Hindlimb muscle (tissue), 1 donor: ENCODE data around the gene INAFM1. TPM values are rescaled to one million over a fixed set of nuclear protein-coding genes. Genes with fewer than 3 reads are reported as not detected.

Experiments used
- DNase-seq: peaks from one replicate; pipeline ENCODE4 v3.0.0-alpha.2; 2013
- polyA plus RNA-seq: library from polyadenylated mRNA; unstranded; fragments of 120-200 nt; gene quantifications from one replicate; pipeline ENCODE4 v1.2.1, GENCODE V29; 2013; ENCODE audit not compliant: insufficient read length

Gene INAFM1
- 13.9 TPM for polyA plus RNA-seq

DNA sequence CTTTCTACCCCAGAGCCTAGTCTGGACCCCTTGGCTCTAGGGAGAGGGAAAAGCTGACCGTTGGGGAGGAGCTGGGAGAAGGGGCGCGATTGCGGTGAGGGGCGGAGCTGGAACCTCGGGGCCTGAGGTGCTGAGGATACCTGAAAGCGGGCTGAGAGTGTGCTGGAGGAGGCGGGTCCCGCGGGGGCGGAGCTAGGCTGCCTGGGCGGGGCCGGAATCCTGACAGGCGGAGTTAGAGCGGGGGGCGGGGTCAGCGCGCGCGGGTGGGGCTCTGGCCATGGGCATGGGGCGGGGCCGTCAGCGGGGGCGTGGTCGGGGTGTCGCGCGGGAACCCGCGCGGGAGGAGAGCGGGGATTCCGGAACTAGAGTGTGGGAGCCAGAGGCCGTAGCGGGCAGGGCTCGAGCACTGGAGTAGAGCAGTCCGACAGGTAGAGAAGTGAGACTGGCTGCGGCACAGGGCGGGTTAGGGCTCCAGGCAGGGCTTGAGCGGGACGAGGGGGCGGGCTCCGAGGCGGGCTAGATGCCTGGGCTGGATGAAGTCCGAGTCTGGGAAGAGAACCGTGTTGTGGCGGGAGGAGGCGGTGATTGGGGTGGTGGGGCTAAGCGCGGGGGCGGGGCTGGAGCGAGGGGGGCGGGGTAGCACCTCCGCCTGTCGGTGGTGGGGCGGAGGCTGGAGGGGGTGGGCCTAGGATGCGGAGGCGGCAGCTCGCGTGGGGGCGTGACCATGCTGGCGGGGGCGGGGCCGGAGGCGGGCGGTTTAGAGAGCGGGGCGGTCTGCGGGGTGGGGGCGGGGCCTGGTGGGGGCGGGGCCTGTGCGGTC lies at the start of gene INAFM1:
INAFM1 (plus strand) TSS at position 815 of the 820 bp plus-strand sequence. CDS start 35 bp downstream, outside the sequence.
- peak; percentile 94 for DNase-seq

- peak; percentile 95 for DNase-seq
Observed at GRCh38 chr19:47225746-47226425, 48.8 kb upstream of the INAFM1 start.

- peak; percentile 62 for DNase-seq
Observed at GRCh38 chr19:47226426-47227351, 48.0 kb upstream of the INAFM1 start.

DNA sequence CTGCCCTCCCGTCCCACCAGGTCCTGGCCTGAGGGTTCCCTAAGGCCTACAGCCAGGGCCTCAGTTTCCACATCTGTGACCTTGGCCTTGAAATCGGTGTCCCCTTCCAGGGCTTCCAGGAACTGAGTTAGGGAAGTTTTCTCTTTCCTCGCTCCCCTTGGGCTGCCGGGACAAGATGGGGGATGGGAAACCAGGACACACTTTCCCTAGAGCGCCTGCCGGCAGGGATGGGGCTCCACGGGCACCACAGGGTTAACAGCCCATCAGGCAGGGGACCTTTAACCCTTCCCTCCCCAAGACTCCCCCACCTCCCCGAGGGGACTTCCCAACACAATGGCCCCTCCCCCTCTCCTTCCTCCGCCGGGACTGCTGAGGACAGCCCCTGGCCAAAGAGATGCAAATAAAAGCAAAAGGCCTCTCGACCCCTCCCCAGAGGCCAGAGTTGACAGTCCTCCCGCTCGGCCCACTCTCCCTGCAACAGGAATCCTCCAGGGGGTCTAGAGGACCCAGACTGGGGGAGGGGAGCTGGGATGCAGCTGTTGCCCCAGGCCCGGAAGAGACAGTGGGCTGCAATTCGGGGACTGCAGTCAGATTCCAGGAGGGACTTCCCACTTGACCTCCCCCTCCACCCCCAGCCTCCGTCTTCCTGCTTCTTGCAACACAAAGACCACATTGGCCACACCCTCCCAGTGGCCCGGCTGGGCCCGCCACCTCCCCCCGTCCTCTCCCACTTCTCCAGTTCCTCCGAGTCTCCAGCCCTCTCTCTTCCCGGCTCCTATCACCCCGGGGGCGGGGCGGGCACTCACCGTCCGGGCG lies 47.1 kb upstream of the INAFM1 start:
- DNase-seq: peak; percentile 76

GRCh38 chr19:47228168-47228936 lies 46.3 kb upstream of the INAFM1 start:
- peak; percentile 27 for DNase-seq

DNA sequence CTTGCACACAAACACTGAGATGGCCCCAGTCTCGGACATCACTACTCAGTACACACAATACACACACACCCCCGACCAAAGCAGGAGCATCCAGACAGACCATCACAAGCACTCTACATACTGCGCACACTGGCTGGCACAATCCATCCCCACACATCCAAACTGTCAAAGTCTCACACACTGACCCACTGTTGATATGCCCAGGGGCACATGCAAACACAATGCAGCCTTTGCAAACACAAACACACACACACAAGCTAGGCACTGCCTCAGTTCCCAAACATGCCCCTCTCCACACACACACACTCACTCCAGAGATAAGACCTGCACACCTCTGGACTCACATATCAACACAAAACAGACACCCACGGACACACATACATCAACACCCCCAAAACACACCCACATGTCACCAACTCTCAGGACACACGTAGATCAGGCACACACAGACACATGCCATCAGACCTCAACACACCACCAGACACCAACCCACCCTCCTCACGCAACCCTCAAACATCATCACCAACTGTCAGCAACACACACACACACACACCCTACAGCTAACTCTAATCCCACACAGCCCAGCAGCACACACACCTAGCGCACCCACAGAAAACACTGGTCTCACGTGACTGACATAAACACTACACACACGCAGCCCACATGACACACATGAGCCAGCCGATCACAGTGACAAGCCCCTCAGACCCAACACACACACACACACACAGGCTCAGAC lies 45.6 kb upstream of the INAFM1 start:
- DNase-seq: no peak

DNA sequence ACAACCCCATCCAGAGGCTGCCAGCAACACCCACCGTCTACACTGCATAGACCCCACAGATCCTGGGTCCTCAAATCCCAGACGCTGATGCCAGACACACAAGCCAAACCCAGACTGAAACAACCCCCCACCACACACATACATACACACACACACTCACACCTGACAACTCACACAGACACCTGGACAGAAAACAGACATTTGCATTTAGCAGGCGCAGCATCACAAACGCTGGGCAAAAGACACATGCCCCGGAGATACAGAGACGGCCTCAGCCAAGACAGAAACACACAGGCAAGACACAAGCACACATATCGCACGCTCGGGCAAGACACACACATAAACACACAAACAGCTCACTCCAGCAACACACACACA lies 45.0 kb upstream of the INAFM1 start:
- DNase-seq: peak; percentile 30

- DNase-seq: peak; percentile 33
Observed at GRCh38 chr19:47230054-47230920, 44.4 kb upstream of the INAFM1 start.

DNA sequence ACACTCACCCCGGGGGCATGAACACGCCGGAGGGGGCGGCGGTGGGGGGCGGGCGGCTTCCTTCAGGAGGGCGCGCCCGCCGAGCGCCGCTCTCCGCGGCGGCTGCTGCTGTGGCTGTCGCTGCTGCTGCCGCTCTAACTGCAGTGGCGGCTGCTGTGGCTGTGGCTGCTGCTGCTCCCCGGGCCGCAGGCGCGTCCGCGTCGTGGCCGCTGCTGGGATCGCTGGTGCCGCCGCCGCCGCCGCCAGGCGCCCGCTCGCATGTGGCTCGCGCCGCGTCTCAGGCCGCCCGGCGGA lies 43.8 kb upstream of the INAFM1 start, which contains the start of gene BBC3:
BBC3 (minus strand) TSS at position 279 of the 294 bp plus-strand sequence. CDS start 2,768 bp downstream, outside the sequence.
- no peak for DNase-seq

GRCh38 chr19:47231215-47232054 lies 43.2 kb upstream of the INAFM1 start:
- peak; percentile 84 for DNase-seq

DNA sequence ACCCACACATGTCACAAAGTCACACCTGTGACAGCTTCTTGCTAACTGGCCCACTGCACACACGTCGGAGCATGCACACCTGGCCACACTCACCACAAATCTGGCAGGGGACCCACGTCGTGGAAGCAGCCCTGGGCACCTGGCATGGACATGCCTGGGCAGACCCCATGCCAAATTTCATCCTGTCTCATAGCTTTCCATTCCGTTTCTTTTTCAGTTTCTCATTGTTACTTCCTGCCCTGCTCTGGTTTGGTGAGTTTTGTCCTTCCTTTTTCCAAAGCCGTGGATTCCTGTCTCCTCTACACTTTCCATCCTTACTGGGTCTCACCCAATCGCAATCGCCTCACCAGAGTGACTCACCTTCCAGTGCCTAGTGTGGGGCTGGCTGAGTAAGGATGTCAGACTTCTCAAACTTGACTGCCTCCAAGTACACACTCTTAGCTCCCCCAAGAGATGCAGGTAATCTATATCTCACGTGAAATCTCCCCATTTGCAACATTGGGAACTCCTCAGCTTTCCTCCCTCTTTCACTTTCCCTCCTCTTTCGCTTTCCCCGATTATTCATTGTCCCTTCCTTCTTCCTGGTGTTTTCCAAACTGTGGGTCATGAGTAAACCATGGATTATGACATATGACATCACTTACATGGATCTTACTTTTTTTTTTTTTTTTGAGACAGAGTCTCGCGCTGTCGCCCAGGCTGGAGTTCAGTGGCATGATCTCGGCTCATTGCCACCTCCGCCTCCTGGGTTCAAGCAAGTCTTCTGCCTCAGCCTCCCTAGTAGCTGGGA lies 42.1 kb upstream of the INAFM1 start:
- no peak for DNase-seq

DNA sequence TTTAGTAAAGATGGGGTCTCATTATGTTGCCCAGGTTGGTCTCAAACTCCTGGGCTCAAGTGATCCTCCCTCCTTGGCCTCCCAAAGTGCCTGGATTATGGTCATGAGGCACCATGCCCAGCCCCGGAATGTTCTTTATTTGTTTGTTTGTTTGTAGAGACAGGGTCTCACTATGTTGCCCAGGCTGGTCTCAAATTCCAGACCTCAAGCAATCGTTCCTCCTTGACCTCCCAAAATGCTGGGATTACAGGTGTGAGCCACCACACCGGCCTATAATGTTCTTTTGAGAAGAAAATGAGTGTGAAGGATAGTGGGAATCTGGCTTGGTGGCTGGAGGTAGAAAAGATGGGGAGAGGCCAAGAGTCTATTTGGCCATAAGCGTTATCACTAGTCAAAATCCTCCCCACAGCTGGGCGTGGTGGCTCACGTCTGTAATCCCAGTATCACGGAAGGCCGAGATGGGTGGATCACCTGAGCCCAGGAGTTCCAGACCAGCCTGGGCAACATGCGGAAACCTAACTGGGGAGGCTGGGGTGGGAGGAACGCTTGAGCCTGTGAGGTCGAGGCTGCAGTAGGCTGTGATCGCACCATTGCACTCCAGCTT lies 38.5 kb upstream of the INAFM1 start:
- no peak for DNase-seq

DNA sequence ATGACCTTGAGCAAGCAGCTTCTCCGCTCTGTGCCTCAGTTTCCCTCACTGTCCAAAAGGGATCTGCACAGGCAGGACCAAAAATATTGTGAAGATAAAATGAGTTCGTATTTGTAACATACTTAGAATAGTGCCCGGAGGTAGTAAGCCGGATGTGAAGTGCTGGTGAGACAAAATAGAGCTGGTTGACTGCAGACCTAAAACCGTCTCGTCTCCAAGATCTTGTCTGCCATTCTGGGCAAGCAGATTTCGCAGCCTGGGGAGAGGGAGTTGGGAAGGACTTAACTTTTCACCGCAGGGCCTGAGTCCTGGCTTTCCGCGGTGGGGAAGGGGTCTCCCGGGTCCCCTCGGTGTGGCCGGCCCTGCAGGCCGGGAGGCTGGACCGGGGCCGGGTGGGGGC lies 35.5 kb upstream of the INAFM1 start:
- DNase-seq: no peak

GRCh38 chr19:47239610-47240296 lies 34.9 kb upstream of the INAFM1 start:
- DNase-seq: no peak

DNA sequence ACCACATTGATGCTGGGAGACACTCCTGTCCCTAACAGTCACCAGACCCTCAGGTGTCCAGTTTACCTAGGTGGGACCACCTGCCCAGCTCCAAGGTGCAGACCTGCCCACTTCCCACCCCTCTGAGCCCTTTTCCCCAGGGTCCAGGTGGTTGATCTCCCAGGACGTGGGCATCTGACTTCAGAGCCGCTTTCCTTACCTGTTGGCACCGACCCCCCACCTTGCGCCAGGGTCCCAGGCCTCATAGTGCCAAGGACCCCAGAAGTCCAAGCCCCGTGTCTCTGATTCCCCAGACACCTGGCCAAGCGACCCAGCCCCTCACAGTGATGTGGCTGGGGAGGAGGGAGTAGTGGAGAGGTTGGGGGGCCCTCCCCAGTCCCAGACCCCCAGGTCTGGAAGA lies 34.1 kb upstream of the INAFM1 start:
- DNase-seq: no peak
